ENCODE data around the gene CCDC14. TPM values are rescaled to one million over a fixed set of nuclear protein-coding genes. Genes with fewer than 3 reads are reported as not detected.
"Not testable (repeated sequence)": the region's sequence is repeated elsewhere in the genome, so short reads cannot be mapped to it uniquely, and the experiment has no call there.

CCDC14 gene
- total RNA-seq, 3 donors from 2014 or later (not counting 1 experiment from before 2014, with no cell fraction given), result 34.7 to 38.5 (median 37.8) TPM

DNA sequence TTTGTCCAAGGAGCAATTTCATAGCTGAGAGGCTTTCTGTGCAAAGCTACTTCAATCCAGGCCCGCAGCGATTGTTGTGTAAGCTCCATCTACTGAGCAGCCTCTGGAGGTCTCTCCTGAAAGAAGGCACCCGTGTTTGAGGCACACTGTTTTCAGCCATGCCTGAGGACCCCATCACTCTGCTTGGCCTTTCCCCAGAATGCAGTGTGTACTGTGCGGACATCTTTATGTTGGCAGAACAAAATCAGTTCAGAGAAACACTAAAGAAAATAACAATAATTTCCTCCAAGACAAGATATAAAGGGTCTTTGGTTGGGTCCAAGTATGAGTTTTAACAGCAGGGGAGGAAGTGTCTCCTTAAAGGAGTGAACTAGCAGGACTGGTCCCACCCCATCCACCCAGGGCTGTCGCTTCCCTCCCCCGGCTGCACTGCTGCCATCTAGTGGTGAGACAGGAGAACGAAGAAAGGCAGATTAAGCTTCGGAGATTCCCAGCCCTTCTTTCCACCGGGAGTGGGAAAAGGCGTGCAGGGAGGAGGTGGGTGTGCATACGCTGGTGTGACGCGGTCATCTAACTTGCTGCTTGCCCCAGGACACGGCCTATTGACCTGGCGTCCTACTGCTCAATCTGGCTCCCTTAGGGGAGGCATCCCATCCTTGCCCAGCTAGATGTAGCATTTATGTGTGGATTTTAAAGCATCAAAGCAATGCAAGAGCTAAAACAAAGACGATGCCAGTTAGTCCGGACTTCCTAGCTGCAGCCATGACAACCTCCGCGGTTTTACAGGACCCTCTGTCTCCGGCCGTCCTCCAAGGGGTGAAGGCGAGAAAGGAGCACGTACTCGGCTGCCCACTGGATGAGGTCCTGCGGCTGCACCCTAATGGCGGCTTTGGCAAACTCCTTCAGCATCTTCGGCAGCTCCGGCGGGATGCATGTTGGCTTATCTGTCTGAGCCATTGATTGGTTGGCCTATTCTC, 18.8 kb upstream of the CCDC14 start:
- peak in 1 of 2 donors; percentile 32 for DNase-seq
- H3K36me3 ChIP-seq (ENCODE audit: control insufficient read depth, insufficient read depth, low read length); H3K4me1 Mint-ChIP-seq; H3K4me1 ChIP-seq (ENCODE audit: control insufficient read depth, insufficient read depth, low read length); H3K27ac ChIP-seq (ENCODE audit: low read length); H3K4me3 Mint-ChIP-seq; H3K4me3 ChIP-seq (ENCODE audit: low read length); intact Hi-C loops (cut with micrococcal nuclease); H3K9me3 ChIP-seq (ENCODE audit: control insufficient read depth, insufficient read depth, low read length); H3K27me3 ChIP-seq (ENCODE audit: control insufficient read depth, insufficient read depth, low read length); H3K27ac Mint-ChIP-seq; H3K9me3 Mint-ChIP-seq; H3K36me3 Mint-ChIP-seq: not testable (repeated sequence)
- TF ChIP-seq, protein P1, sequence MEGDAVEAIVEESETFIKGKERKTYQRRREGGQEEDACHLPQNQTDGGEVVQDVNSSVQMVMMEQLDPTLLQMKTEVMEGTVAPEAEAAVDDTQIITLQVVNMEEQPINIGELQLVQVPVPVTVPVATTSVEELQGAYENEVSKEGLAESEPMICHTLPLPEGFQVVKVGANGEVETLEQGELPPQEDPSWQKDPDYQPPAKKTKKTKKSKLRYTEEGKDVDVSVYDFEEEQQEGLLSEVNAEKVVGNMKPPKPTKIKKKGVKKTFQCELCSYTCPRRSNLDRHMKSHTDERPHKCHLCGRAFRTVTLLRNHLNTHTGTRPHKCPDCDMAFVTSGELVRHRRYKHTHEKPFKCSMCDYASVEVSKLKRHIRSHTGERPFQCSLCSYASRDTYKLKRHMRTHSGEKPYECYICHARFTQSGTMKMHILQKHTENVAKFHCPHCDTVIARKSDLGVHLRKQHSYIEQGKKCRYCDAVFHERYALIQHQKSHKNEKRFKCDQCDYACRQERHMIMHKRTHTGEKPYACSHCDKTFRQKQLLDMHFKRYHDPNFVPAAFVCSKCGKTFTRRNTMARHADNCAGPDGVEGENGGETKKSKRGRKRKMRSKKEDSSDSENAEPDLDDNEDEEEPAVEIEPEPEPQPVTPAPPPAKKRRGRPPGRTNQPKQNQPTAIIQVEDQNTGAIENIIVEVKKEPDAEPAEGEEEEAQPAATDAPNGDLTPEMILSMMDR (IDR thresholded peaks at IDR 0.05), result peak; percentile 75
- 13% methylated on average over 26 of the region's 29 CpGs for WGBS (ENCODE audit: insufficient coverage)
- ATAC-seq, result peak; percentile 76 to 90 (median 88)
- peaks cover 22 to 48% of the 10 kb centered on the region in 2 donors for H3K27me3 Mint-ChIP-seq (ENCODE audit: low read depth in 2 of 2)

DNA sequence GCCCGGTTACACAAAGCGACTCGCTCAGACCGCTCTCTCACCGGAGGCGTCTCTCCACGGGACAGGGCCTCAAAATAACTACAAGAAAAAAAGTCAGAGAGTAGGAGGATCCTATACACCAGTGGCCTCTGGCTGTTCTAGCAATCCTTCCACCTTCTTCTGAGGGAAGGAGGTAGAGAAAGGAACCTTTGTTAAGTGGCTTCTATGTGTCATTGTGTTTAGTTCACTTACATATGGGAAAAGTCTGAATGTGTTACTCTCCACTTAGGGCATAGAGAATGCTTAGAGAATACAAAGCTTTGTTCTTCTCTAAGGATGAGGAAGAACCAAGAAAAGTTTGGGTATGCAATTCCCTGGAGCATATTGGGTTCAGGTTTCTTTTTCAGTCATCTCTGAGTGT, 15.9 kb upstream of the CCDC14 start:
- DNase-seq; H3K4me3 ChIP-seq (ENCODE audit: low read length); H3K9me3 ChIP-seq (ENCODE audit: control insufficient read depth, insufficient read depth, low read length); ATAC-seq; H3K27me3 ChIP-seq (ENCODE audit: control insufficient read depth, insufficient read depth, low read length); H3K36me3 ChIP-seq (ENCODE audit: control insufficient read depth, insufficient read depth, low read length); H3K27ac ChIP-seq (ENCODE audit: low read length); intact Hi-C loops (cut with micrococcal nuclease); H3K27ac Mint-ChIP-seq; H3K4me1 Mint-ChIP-seq; H3K9me3 Mint-ChIP-seq; H3K36me3 Mint-ChIP-seq; H3K4me3 Mint-ChIP-seq; H3K4me1 ChIP-seq (ENCODE audit: control insufficient read depth, insufficient read depth, low read length): not testable (repeated sequence)
- WGBS (ENCODE audit: insufficient coverage), result no CpG with 5 or more reads among the region's 7 CpGs
- peaks cover 22 to 42% of the 10 kb centered on the region in 2 donors for H3K27me3 Mint-ChIP-seq (ENCODE audit: low read depth in 2 of 2)

- H3K9me3 ChIP-seq (ENCODE audit: control insufficient read depth, insufficient read depth, low read length); H3K4me3 ChIP-seq (ENCODE audit: low read length); intact Hi-C loops (cut with micrococcal nuclease); H3K4me3 Mint-ChIP-seq; H3K4me1 Mint-ChIP-seq; H3K4me1 ChIP-seq (ENCODE audit: control insufficient read depth, insufficient read depth, low read length); H3K36me3 ChIP-seq (ENCODE audit: control insufficient read depth, insufficient read depth, low read length); DNase-seq; H3K27me3 ChIP-seq (ENCODE audit: control insufficient read depth, insufficient read depth, low read length); H3K27ac ChIP-seq (ENCODE audit: low read length); H3K36me3 Mint-ChIP-seq; H3K9me3 Mint-ChIP-seq; ATAC-seq; H3K27ac Mint-ChIP-seq: not testable (repeated sequence)
- WGBS (ENCODE audit: insufficient coverage), result 46% methylated on average over 2 of the region's 4 CpGs
- peaks cover 19 to 42% of the 10 kb centered on the region in 2 donors for H3K27me3 Mint-ChIP-seq (ENCODE audit: low read depth in 2 of 2)
These were observed 15.3 kb upstream of the CCDC14 start for GRCh38 chr3:123976181-123976898.

GRCh38 chr3:123975030-123975429, 14.0 kb upstream of the CCDC14 start:
- H3K9me3 ChIP-seq (ENCODE audit: control insufficient read depth, insufficient read depth, low read length); H3K4me1 ChIP-seq (ENCODE audit: control insufficient read depth, insufficient read depth, low read length); H3K4me3 Mint-ChIP-seq; H3K9me3 Mint-ChIP-seq; DNase-seq; H3K36me3 Mint-ChIP-seq; ATAC-seq; H3K4me1 Mint-ChIP-seq; H3K27ac Mint-ChIP-seq; H3K27me3 ChIP-seq (ENCODE audit: control insufficient read depth, insufficient read depth, low read length); H3K36me3 ChIP-seq (ENCODE audit: control insufficient read depth, insufficient read depth, low read length); intact Hi-C loops (cut with micrococcal nuclease); H3K27ac ChIP-seq (ENCODE audit: low read length); H3K4me3 ChIP-seq (ENCODE audit: low read length): not testable (repeated sequence)
- peaks cover 16 to 41% of the 10 kb centered on the region in 2 donors for H3K27me3 Mint-ChIP-seq (ENCODE audit: low read depth in 2 of 2)
- WGBS (ENCODE audit: insufficient coverage), result no CpG with 5 or more reads among the region's 7 CpGs
